Fibroblast of the aortic adventitia (primary cell): ENCODE measurements around the gene HEMK1. TPM values are rescaled to one million over a fixed set of nuclear protein-coding genes. Genes with fewer than 3 reads are reported as not detected.

Experiments used
- DNase-seq: peaks from one replicate; pipeline ENCODE4 v3.0.0-alpha.2; 2010; ENCODE audit warnings: low read depth
- H3K4me3 ChIP-seq: 2 replicates; pipeline ENCODE4 v1.5.1; 2011; ENCODE audit warnings: low read depth, mild to moderate bottlenecking, control low read depth, low read length, moderate library complexity
- total RNA-seq: library from RNA; depleted of rRNA; stranded (reverse); fragments of >200 nt; gene quantifications from 2 replicates; pipeline ENCODE4 v1.2.3, GENCODE V29; 2012; ENCODE audit warnings: low replicate concordance
- TF ChIP-seq, protein P1 (sequence below): IDR thresholded peaks from 2 replicates; pipeline ENCODE4 v1.5.1; 2011; ENCODE audit warnings: mild to moderate bottlenecking, low read length, control low read depth, inconsistent platforms; ENCODE audit not compliant: insufficient read depth

HEMK1 gene
- total RNA-seq, 1 donor: 14.4 TPM

- no peak overlapping the region for H3K4me3 ChIP-seq
- TF ChIP-seq, protein P1, sequence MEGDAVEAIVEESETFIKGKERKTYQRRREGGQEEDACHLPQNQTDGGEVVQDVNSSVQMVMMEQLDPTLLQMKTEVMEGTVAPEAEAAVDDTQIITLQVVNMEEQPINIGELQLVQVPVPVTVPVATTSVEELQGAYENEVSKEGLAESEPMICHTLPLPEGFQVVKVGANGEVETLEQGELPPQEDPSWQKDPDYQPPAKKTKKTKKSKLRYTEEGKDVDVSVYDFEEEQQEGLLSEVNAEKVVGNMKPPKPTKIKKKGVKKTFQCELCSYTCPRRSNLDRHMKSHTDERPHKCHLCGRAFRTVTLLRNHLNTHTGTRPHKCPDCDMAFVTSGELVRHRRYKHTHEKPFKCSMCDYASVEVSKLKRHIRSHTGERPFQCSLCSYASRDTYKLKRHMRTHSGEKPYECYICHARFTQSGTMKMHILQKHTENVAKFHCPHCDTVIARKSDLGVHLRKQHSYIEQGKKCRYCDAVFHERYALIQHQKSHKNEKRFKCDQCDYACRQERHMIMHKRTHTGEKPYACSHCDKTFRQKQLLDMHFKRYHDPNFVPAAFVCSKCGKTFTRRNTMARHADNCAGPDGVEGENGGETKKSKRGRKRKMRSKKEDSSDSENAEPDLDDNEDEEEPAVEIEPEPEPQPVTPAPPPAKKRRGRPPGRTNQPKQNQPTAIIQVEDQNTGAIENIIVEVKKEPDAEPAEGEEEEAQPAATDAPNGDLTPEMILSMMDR: no peak
- no peak for DNase-seq
Observed at GRCh38 chr3:50554553-50554952, 14.8 kb upstream of the HEMK1 start.

DNA sequence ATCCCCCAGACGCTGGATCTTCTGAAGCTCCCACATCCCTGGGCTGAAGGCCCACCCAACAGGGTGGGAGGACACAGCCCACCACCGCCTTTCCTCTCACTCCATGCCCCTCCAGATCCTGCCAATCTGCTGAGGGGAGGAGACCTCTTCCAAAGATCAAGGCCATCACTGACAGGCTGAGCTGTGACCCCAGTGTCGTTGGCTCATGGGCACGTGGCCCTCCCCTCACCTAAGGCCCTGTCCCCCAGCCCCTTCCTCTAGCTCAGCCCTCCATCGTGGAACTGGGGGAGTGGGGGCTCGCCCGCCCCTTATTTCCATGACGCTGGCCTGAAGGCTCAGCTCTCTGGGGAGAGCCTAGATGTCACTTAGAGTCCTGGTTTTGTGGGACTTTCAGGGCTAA is 12.2 kb upstream of the HEMK1 start:
- DNase-seq: no peak
- TF ChIP-seq, protein P1: no peak
- no peak overlapping the region for H3K4me3 ChIP-seq

DNA sequence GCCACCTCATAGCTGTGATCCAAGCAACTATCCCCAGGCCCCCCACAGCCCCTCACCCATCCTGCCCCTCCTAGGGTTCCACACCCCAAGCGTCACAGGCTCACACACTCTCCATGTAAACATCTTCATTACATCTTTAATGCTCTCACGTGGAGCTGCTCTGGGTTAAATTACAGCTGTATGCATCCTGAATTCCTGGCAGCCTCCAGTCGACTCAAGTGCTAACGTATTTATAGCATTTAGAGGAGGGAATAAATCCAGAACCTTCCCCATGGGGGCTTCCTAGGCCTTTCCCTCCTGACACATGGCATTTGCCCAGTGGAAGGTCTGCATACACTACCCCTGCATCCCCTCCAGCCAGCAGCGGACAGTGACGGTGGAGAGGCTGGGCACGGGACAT is 11.4 kb upstream of the HEMK1 start:
- TF ChIP-seq, protein P1: no peak
- no peak overlapping the region for H3K4me3 ChIP-seq
- DNase-seq: no peak

DNA sequence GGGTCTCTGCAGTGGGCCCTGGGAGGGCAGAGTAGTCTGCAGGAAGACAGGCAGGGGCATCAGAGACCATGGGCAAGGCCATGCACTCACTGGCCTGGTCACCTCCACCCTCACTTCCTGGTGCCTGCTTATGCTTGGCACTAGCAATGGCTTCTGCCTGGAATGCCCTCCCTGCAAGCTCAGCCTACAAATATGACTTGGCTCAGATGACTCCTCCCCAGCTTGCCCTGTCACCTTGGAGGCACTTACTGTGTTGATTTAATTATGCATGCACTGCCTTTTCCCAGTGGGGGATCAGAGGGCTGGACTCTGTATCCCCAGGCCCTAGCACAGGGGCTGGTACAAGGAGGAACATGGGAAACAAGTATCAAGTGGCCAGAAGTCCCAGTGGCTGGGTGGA is 9.6 kb upstream of the HEMK1 start:
- no peak for DNase-seq
- TF ChIP-seq, protein P1: no peak
- H3K4me3 ChIP-seq: no peak overlapping the region

GRCh38 chr3:50562861-50563260 is 6.5 kb upstream of the HEMK1 start:
- TF ChIP-seq, protein P1: no peak
- H3K4me3 ChIP-seq: no peak overlapping the region
- DNase-seq: peak; percentile 39

DNA sequence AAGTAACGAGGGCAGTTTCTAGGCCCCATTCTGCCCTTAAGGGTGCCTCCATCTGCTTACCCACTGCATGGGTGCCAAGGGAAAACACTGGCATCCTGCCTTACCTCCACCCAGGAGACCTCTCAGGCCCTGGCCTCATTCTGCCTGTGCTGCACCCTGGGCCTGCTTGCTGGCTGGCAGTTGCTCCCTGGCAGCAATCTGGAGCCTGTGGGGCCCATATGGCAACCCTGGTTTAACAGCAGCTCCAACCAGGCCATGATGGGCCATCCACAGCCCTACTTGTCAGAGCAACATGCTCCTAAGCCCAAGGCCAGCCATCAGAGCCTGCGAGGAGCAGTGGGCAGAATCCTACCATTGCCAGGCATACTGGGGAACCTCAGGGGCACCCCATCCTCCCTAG is 5.5 kb upstream of the HEMK1 start:
- no peak for DNase-seq
- TF ChIP-seq, protein P1: no peak
- H3K4me3 ChIP-seq: no peak overlapping the region

GRCh38 chr3:50564321-50564720 is 5.0 kb upstream of the HEMK1 start:
- no peak for DNase-seq
- H3K4me3 ChIP-seq: no peak overlapping the region
- TF ChIP-seq, protein P1: no peak
